Activated CD4-positive, alpha-beta T cell treated with anti-CD3 and anti-CD28 coated beads for 24 hours (primary cell): ENCODE measurements around the gene NT5DC2.

Experiments
- DNase-seq, 2 donors: peaks; one replicate each; pipeline ENCODE4 v3.0.0-alpha.2; 2020; ENCODE audit warnings: low read depth in 2 of 2

The NT5DC2 gene

GRCh38 chr3:52533623-52534280, at the start of gene NT5DC2:
TSS of gene NT5DC2 (minus strand) at chr3:52533857. CDS start at chr3:52533737, 120 bp downstream.
- DNase-seq: peak; percentile 46 to 51

- no peak for DNase-seq
These were observed 40.7 kb upstream of the NT5DC2 start for GRCh38 chr3:52574056-52574965.

GRCh38 chr3:52572221-52572620, 38.6 kb upstream of the NT5DC2 start:
- DNase-seq: no peak

- DNase-seq: no peak
These were observed 36.4 kb upstream of the NT5DC2 start for GRCh38 chr3:52570076-52570475.

- no peak for DNase-seq
These were observed 34.4 kb upstream of the NT5DC2 start for GRCh38 chr3:52568069-52568468.

- no peak for DNase-seq
These were observed 30.3 kb upstream of the NT5DC2 start for GRCh38 chr3:52563984-52564383.

GRCh38 chr3:52561028-52561747, 27.5 kb upstream of the NT5DC2 start:
- no peak for DNase-seq

- DNase-seq: no peak
These were observed 24.8 kb upstream of the NT5DC2 start for GRCh38 chr3:52558436-52558835.

- DNase-seq: no peak
These were observed 23.6 kb upstream of the NT5DC2 start for GRCh38 chr3:52557011-52557960.

- DNase-seq: no peak
These were observed 21.4 kb upstream of the NT5DC2 start for GRCh38 chr3:52555056-52555455.

- DNase-seq: no peak
These were observed 20.5 kb upstream of the NT5DC2 start for GRCh38 chr3:52554026-52554755.

- no peak for DNase-seq
These were observed 18.4 kb upstream of the NT5DC2 start for GRCh38 chr3:52552089-52552488.

GRCh38 chr3:52551118-52551517, 17.5 kb upstream of the NT5DC2 start:
- DNase-seq: no peak

- no peak for DNase-seq
These were observed 13.5 kb upstream of the NT5DC2 start for GRCh38 chr3:52547143-52547542.

GRCh38 chr3:52546111-52546901, 12.6 kb upstream of the NT5DC2 start:
- DNase-seq: no peak

GRCh38 chr3:52544937-52545336, 11.3 kb upstream of the NT5DC2 start:
- DNase-seq: no peak

GRCh38 chr3:52541050-52541449, 7.4 kb upstream of the NT5DC2 start:
- no peak for DNase-seq

GRCh38 chr3:52539010-52539653, 5.5 kb upstream of the NT5DC2 start:
- DNase-seq: no peak

- DNase-seq: no peak
These were observed 4.2 kb upstream of the NT5DC2 start for GRCh38 chr3:52537726-52538421.
